Endometrial microvascular endothelial cells (primary cell): Measurements from ENCODE around the gene FOXC1. TPM values are rescaled to one million over a fixed set of nuclear protein-coding genes. Genes with fewer than 3 reads are reported as not detected.

Experiments
- in situ Hi-C: cut with HindIII; loops from 2 replicates; pipeline ENCODE4 v1.10.0; 2017; ENCODE audit warnings: low sequenced_read_pairs, low pct_unique_long_range_greater_than_20kb; ENCODE audit errors: inconsistent ontology term
- total RNA-seq: library from RNA; depleted of rRNA; stranded (reverse); fragments of >200 nt; gene quantifications from one replicate; pipeline ENCODE4 v1.2.3, GENCODE V29; 2015; ENCODE audit errors: inconsistent ontology term

Gene FOXC1
- total RNA-seq, 1 donor from 2014 or later = 3.8 TPM

GRCh38 chr6:1606780-1607515 lies 2.8 kb upstream of the FOXC1 start:
- in situ Hi-C loops = loop anchor here (25.0 kb wide), 1 partner anchor 1030 kb away; no protein-coding TSS in a partner anchor

GRCh38 chr6:1607516-1608221 lies 2.0 kb upstream of the FOXC1 start:
- in situ Hi-C loops = loop anchor here (25.0 kb wide), 1 partner anchor 1030 kb away; no protein-coding TSS in a partner anchor

- in situ Hi-C loops = loop anchor here (25.0 kb wide), 1 partner anchor 1029 kb away; no protein-coding TSS in a partner anchor
These were observed 1.3 kb upstream of the FOXC1 start for GRCh38 chr6:1608222-1609040.

DNA sequence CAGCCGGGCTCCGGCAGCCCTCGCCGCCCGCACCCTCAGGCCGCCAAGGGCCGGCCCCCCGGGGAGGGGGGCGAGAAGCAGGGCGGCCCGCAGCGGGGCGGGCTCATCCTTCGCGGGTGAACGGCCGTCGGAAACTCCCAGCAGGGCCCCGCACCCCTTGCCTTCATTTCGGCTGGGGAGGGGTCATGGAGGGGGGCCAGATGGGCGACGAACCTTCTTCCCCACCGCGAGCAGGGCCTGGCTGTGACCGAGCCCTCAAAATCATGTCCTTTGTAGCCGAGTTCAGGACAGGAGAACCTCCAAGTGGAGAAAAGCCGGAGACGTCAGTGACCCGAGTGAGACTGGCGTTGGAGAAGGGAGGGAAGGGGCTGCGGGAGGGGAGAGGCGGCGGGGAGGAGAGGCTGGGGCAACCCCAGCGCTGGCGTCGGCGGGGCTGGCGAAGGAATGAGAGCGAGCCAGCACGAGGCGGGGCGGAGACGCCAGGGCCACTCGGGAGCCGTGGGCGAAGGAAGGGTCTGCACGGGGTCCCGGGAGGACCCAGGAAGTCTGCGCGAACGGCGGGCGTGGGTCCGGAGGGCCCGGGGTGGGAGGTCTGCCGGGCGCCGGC lies 571 bp upstream of the FOXC1 start:
- in situ Hi-C loops = loop anchor here (25.0 kb wide), 1 partner anchor 1028 kb away; no protein-coding TSS in a partner anchor

- in situ Hi-C loops = loop anchor here (25.0 kb wide), 1 partner anchor 1027 kb away; no protein-coding TSS in a partner anchor
These were observed 994 bp downstream of the FOXC1 start for GRCh38 chr6:1610497-1611321.

DNA sequence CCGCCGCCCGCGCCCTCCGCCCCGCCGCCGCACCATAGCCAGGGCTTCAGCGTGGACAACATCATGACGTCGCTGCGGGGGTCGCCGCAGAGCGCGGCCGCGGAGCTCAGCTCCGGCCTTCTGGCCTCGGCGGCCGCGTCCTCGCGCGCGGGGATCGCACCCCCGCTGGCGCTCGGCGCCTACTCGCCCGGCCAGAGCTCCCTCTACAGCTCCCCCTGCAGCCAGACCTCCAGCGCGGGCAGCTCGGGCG lies 1.5 kb downstream of the FOXC1 start:
- in situ Hi-C loops = loop anchor here (25.0 kb wide), 1 partner anchor 1026 kb away; no protein-coding TSS in a partner anchor

DNA sequence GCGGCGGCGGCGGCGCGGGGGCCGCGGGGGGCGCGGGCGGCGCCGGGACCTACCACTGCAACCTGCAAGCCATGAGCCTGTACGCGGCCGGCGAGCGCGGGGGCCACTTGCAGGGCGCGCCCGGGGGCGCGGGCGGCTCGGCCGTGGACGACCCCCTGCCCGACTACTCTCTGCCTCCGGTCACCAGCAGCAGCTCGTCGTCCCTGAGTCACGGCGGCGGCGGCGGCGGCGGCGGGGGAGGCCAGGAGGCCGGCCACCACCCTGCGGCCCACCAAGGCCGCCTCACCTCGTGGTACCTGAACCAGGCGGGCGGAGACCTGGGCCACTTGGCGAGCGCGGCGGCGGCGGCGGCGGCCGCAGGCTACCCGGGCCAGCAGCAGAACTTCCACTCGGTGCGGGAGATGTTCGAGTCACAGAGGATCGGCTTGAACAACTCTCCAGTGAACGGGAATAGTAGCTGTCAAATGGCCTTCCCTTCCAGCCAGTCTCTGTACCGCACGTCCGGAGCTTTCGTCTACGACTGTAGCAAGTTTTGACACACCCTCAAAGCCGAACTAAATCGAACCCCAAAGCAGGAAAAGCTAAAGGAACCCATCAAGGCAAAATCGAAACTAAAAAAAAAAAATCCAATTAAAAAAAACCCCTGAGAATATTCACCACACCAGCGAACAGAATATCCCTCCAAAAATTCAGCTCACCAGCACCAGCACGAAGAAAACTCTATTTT lies 2.0 kb downstream of the FOXC1 start:
- in situ Hi-C loops = loop anchor here (25.0 kb wide), 1 partner anchor 1026 kb away; no protein-coding TSS in a partner anchor

GRCh38 chr6:1612299-1612973 lies 2.7 kb downstream of the FOXC1 start:
- in situ Hi-C loops = loop anchor here (25.0 kb wide), 1 partner anchor 1025 kb away; no protein-coding TSS in a partner anchor

DNA sequence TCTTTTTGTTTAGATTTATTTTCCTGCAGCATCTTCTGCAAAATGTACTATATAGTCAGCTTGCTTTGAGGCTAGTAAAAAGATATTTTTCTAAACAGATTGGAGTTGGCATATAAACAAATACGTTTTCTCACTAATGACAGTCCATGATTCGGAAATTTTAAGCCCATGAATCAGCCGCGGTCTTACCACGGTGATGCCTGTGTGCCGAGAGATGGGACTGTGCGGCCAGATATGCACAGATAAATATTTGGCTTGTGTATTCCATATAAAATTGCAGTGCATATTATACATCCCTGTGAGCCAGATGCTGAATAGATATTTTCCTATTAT lies 3.2 kb downstream of the FOXC1 start:
- in situ Hi-C loops = loop anchor here (25.0 kb wide), 1 partner anchor 1024 kb away; no protein-coding TSS in a partner anchor

- in situ Hi-C loops = loop anchor here (25.0 kb wide), 1 partner anchor 1024 kb away; no protein-coding TSS in a partner anchor
These were observed 3.6 kb downstream of the FOXC1 start for GRCh38 chr6:1613346-1613687.

DNA sequence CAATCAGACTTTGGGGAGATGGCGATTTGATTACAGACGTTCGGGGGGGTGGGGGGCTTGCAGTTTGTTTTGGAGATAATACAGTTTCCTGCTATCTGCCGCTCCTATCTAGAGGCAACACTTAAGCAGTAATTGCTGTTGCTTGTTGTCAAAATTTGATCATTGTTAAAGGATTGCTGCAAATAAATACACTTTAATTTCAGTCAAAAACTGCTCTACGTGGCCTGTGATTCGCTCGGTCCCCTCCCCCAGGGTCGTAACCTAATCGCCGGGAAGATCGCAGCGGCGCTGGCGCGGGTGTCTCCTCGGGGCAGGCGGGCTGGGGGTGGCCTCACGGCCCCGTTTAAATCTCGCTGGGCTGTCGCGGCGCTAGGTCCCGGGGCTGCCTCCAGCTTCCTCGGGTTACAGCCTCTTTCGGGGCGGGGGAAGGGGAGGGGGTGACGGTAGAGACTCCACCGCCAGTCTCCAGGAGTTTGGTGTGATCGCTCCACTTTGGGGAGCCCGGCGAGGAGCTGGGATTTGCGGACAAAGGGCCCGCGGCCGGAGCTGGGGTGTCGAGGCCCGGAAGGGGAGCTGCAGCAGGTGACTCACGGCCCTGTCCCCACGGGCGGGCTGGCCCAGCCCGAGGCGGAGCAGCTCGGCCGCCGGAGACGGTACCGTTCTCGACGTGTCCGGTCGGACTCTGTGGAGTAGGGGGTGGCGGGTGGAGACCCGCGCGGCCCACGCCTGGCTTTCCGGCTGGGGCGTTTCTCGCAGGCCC lies 4.2 kb downstream of the FOXC1 start:
- in situ Hi-C loops = loop anchor here (25.0 kb wide), 1 partner anchor 1023 kb away; no protein-coding TSS in a partner anchor

- in situ Hi-C loops = loop anchor here (5.0 to 25.0 kb wide), 2 partner anchors 488 to 1023 kb away; no protein-coding TSS in a partner anchor
These were observed 4.9 kb downstream of the FOXC1 start for GRCh38 chr6:1614448-1615150.

- in situ Hi-C loops = loop anchor here (5.0 to 25.0 kb wide), 2 partner anchors 487 to 1022 kb away; no protein-coding TSS in a partner anchor
These were observed 5.6 kb downstream of the FOXC1 start for GRCh38 chr6:1615151-1615852.

GRCh38 chr6:1615853-1616420 lies 6.2 kb downstream of the FOXC1 start:
- in situ Hi-C loops = loop anchor here (5.0 to 25.0 kb wide), 2 partner anchors 486 to 1021 kb away; no protein-coding TSS in a partner anchor
